Measurements from ENCODE around the gene FAM83E.
A peak's percentile ranks its signal among the peaks of the same experiment; 100 is the strongest.

Gene FAM83E

GRCh38 chr19:48571378-48572162 is 43.3 kb downstream of the FAM83E start:
- no peak for DNase-seq

GRCh38 chr19:48569814-48570213 is 45.1 kb downstream of the FAM83E start:
- DNase-seq, result no peak

GRCh38 chr19:48568345-48568886 is 46.5 kb downstream of the FAM83E start:
- peak; percentile 95 for DNase-seq

GRCh38 chr19:48565090-48565489 is 49.8 kb downstream of the FAM83E start:
- DNase-seq, result no peak

All from NCI-H446 treated with DMSO at 0.1 percent for 48 hours (cell line).